Upper lobe of right lung (tissue), 1 donor: ENCODE data around the gene TUBG2. TPM values are rescaled to one million over a fixed set of nuclear protein-coding genes. Genes with fewer than 3 reads are reported as not detected.

ENCODE experiments used
- ATAC-seq: fragments of 200-7000 bp; cut with Tn5 transposase; one replicate; pipeline ENCODE4 v1.9.1; 2020; ENCODE audit warnings: mild to moderate bottlenecking, moderate library complexity
- DNase-seq: peaks from one replicate; pipeline ENCODE4 v3.0.0-alpha.2; 2020
- H3K27ac ChIP-seq: fragments of 200-600 bp; one replicate; pipeline ENCODE4 v1.8.0; 2022
- H3K27me3 ChIP-seq: fragments of 200-600 bp; one replicate; pipeline ENCODE4 v1.8.0; 2022; ENCODE audit warnings: mild to moderate bottlenecking
- H3K36me3 ChIP-seq: fragments of 200-600 bp; one replicate; pipeline ENCODE4 v1.8.0; 2022
- H3K4me1 ChIP-seq: fragments of 200-600 bp; one replicate; pipeline ENCODE4 v1.8.0; 2022
- H3K4me3 ChIP-seq: fragments of 200-600 bp; one replicate; pipeline ENCODE4 v1.8.0; 2022; ENCODE audit warnings: mild to moderate bottlenecking
- H3K9me3 ChIP-seq: fragments of 200-600 bp; one replicate; pipeline ENCODE4 v1.8.0; 2022
- intact Hi-C: fragments of 100-400 bp; cut with DNase I; formaldehyde crosslinking; loops from one replicate; pipeline ENCODE4 v1.11.0; 2022
- total RNA-seq: library from RNA; stranded (reverse); fragmentation: NEBNext Ultra II Directional; extraction: Animal tissue kit (Norgen Biotek cat#: 25700); gene quantifications from one replicate; pipeline ENCODE4 v1.2.1, GENCODE V29; 2021
- TF ChIP-seq, protein P1 (sequence below): fragments of 200-600 bp; IDR thresholded peaks from one replicate; pipeline ENCODE4 v1.8.0; 2022; ENCODE audit warnings: antibody characterized with exemption
- donor health status: DM: no; HTN: yes; CAD: no; lungs with severe emphysema.

Gene TUBG2
- total RNA-seq, 1 donor from 2014 or later: 19.8 TPM

DNA sequence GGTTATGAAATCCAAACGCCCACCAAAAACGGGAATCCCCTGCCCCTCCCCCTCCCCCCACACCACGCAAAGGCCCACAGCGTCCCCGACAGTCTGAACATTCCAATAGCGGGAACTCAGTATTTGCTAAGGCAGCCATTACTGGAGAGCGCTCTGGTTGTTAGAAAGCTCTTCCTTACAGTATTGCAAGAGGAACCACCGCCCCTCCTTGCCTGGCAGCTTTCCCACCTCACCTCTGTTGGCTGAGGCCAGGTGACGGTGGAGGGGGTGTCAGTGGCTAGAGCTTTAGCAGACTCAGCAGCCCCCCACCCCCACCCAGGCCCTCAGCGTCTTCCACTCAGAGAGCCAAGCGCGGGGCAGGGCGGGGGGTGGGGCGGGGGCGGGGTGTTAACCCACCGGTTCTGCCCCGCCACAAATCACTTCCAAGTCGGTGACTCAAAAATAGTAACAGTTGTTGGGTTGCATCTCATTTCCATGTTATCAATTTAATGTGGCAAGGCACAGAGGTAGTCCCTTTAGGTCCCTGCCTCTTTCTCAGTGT lies 19.9 kb downstream of the TUBG2 start:
- Histone ChIP-seq H3K4me1 (peaks cover 66% of the 10 kb centered on the region), H3K27me3 (no peaks in the 10 kb centered on the region), H3K9me3 (no peaks in the 10 kb centered on the region), H3K4me3 (peak overlapping the region; percentile 89), H3K36me3 (no peaks in the 10 kb centered on the region), H3K27ac (peak overlapping the region; percentile 89)
- ATAC-seq (no peak), DNase-seq (peak; percentile 78)
- intact Hi-C loops: no loop called here
- TF ChIP-seq, protein P1, sequence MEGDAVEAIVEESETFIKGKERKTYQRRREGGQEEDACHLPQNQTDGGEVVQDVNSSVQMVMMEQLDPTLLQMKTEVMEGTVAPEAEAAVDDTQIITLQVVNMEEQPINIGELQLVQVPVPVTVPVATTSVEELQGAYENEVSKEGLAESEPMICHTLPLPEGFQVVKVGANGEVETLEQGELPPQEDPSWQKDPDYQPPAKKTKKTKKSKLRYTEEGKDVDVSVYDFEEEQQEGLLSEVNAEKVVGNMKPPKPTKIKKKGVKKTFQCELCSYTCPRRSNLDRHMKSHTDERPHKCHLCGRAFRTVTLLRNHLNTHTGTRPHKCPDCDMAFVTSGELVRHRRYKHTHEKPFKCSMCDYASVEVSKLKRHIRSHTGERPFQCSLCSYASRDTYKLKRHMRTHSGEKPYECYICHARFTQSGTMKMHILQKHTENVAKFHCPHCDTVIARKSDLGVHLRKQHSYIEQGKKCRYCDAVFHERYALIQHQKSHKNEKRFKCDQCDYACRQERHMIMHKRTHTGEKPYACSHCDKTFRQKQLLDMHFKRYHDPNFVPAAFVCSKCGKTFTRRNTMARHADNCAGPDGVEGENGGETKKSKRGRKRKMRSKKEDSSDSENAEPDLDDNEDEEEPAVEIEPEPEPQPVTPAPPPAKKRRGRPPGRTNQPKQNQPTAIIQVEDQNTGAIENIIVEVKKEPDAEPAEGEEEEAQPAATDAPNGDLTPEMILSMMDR: no peak

DNA sequence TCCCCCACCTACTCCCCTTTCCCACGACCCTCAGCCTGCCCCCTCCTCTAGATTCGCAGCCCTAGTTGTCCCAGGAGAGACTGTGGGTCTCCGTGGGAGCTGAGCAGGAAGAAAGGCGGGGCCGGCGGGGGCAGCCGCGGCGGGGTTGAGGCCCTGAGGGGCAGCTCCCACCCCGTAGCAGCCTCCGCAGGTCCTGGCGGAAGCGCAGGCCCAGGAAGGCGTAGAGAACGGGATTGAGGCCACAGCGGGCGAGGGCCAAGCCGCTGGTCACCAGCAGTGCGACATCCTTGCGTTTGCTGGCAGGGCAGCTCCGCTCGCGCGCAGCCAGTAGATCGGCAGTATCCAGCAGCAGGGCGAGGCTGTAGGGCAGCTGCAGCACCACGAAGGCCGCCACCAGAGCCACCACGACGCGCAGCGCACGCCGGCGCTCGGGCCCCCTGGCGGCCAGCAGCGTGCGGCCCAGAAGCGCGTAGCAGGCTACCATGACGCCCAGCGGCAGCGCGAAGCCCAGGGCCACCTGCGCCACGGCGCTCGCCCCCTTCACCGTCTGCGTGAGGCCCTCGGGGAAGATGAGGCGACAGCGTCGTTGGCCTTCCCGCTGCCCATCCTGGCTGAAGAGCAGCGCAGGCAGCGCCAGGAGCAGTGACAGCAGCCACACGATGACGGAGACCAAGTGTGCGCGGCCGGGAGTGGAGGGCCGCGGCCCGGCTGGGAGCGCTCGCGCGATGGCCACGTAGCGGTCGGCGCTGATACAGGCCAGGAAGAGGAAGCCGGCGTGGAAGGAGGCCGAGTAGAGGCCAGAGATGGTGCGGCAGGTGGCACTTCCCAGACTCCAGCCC lies 20.6 kb downstream of the TUBG2 start:
- peaks cover 62% of the 10 kb centered on the region for H3K4me1 ChIP-seq
- peak; percentile 90 for DNase-seq
- peak overlapping the region; percentile 89 for H3K27ac ChIP-seq
- no peaks in the 10 kb centered on the region for H3K36me3 ChIP-seq
- peak; percentile 66 for ATAC-seq
- no peaks in the 10 kb centered on the region for H3K9me3 ChIP-seq
- no peaks in the 10 kb centered on the region for H3K27me3 ChIP-seq
- intact Hi-C loops: no loop called here
- TF ChIP-seq, protein P1: peak; percentile 92
- peak overlapping the region; percentile 89 for H3K4me3 ChIP-seq

DNA sequence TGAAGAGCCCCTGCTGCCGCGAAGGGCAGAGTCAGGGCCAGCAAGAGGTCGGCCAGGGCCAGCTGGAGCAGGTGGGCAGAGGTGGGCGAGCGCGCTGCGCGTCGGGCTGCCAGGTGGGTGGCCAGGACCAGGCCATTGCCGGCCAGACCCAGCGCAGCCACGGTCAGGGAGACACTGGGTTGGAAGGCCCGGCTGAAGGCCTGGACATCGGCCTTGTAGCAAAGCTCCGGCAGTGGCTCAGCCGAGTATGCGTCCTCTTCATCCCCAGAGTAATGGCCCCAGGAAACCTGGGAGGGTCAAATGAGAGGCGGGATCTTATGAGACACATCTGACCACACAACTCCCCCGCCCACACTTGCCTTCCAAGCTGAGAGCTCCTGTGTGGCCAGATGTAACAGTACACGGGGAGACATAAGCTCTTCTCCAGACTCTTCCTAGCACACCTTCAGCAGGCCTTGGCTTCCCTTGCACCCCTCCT lies 21.3 kb downstream of the TUBG2 start:
- no peaks in the 10 kb centered on the region for H3K9me3 ChIP-seq
- no peaks in the 10 kb centered on the region for H3K36me3 ChIP-seq
- H3K27me3 ChIP-seq: no peaks in the 10 kb centered on the region
- DNase-seq (no peak), ATAC-seq (no peak)
- H3K27ac ChIP-seq: peak overlapping the region; percentile 89
- TF ChIP-seq, protein P1: no peak
- intact Hi-C loops: no loop called here
- peaks cover 56% of the 10 kb centered on the region for H3K4me1 ChIP-seq
- peak overlapping the region; percentile 89 for H3K4me3 ChIP-seq

DNA sequence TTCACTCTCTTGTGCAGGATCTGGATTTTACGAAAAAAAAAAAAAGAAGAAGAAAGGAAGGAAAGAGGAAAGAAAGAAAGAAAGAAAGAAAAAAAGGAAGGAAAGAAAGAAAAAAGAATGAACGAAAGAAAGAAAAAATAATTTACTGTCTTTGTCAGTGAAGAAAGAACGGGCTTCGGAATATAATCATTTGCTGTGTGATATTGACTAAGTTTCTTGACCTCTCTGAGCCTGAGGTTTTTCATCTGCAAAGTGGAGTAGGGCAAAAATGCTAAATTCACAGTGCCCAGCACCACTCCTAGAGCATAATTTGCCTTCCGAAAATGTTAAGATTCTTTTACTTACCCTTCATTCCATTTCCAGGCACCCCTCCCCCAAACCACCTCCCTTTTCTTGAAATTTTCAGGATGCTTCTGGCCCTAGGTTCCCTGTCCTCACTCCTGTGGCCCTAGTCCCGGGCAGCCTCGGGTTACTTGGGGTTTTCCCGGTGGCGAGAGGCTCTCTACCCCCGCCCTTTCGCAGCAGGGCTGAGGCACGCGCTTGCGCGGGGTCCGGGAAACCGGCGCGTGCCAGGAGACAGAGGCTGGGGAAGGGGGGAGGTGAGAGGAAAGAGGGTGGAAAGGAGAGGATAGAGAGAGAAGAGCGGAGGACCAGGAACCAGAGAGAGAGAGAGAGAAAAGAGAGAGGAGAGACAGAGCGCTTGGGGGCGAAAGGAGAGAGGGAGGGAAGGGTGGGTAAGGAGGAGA lies 23.1 kb downstream of the TUBG2 start, which contains the start of gene CNTNAP1:
Gene CNTNAP1, plus strand, starts transcription at position 556 of the 746 bp plus-strand sequence. CDS start 299 bp downstream, outside the sequence.
- DNase-seq (peak; percentile 75), ATAC-seq (no peak)
- TF ChIP-seq, protein P1: no peak
- intact Hi-C loops: no loop called here
- no peaks in the 10 kb centered on the region for H3K36me3 ChIP-seq
- no peak within 1 kb of the TSS for H3K27ac ChIP-seq
- no peaks in the 10 kb centered on the region for H3K9me3 ChIP-seq
- peak within 1 kb of the TSS; percentile 48 for H3K4me3 ChIP-seq
- no peaks in the 10 kb centered on the region for H3K27me3 ChIP-seq
- peaks cover 56% of the 10 kb centered on the region for H3K4me1 ChIP-seq

DNA sequence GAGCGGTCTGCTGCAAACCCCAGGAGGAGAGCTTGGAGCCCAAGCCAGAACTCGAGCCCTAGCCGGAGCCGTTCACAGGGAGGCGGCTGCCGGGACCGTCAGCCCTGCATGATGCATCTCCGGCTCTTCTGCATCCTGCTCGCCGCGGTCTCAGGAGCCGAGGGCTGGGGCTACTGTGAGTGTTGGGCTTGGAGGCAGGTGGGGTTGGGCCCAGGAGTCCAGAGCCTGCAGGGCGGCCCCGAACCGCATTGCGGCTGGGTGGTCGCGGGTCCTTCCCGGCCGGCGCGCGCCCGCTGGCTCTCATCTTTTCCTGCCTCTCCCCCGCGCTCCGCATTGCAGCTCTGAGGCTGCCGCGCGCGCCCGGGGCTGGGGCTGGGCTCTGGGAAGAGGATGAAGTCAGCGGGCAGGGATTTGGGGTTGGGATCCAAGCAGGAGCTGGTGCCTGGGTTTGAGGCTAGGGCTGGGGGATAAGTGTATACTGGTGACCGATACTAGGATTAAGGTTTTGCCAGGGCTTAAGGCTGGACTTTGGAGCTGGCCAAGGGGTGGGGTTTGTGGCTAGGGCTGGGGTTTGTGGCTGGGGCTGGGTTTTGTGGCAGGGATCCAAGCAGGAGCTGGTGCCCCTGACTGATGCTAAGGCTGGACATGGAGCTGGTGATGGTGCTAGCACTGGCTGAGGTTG lies 23.8 kb downstream of the TUBG2 start:
- Histone ChIP-seq H3K36me3 (no peaks in the 10 kb centered on the region), H3K4me3 (peak overlapping the region; percentile 48), H3K9me3 (no peaks in the 10 kb centered on the region), H3K27ac (no peak overlapping the region), H3K27me3 (no peaks in the 10 kb centered on the region), H3K4me1 (peaks cover 49% of the 10 kb centered on the region)
- intact Hi-C loops: no loop called here
- TF ChIP-seq, protein P1: no peak
- DNase-seq (no peak), ATAC-seq (no peak)
